ENCODE data around the gene TRPC1. TPM values are rescaled to one million over a fixed set of nuclear protein-coding genes. Genes with fewer than 3 reads are reported as not detected.
A peak's percentile ranks its signal among the peaks of the same experiment; 100 is the strongest.

Gene TRPC1
- total RNA-seq, 1 experiment from 2014 or later: 3.8 TPM

DNA sequence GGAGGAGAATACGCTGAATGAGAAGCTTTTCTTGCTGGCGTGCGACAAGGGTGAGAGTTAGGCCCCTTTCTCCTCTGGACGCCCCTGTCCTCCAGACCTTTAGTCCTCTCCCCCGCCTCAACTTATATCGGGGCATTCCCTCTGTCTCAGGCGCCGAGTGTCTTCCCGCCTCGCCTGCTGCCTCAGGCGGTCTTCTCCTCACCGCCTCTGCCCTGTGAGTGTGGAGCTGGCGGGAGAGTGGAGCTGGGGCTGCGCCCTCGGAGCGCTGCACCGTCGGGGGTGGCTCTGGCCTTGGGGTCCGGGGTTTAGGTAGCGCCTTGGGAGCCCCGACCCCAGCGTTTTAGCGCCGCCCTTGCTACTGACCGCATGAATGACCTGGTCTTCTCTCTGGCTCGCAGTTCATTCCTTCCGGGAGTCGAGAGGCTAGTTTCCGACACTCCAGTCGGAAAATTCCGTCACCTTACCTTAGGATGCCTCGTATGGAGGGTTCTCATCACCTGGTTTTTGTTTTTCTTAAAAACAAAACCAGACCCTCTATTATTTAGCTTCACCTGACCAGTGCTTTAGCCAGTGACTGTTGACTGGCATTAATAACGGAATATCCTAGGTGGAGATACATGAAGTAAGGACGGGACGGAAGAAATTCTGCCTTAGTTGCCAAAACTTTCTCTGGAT is 985 bp downstream of the TRPC1 start:
- Histone ChIP-seq H3K79me2 (ENCODE audit: low read depth) (no peaks in the 10 kb centered on the region), H4K20me1 (ENCODE audit: insufficient read depth) (no peaks in the 10 kb centered on the region), H3K4me1 (replicated peaks; ENCODE audit: insufficient read depth) (no peaks in the 10 kb centered on the region), H3K36me3 (ENCODE audit: low read depth) (no peaks in the 10 kb centered on the region), H3F3A (ENCODE audit: insufficient read depth, low read depth) (no peaks in the 10 kb centered on the region), H3K27ac (no peak overlapping the region), H3K9me2 (ENCODE audit: insufficient read depth) (no peaks in the 10 kb centered on the region), H3K4me2 (peak overlapping the region; percentile 82), H3K4me3 (peak overlapping the region; percentile 76), H2AFZ (peak overlapping the region; percentile 88), H3K9me3 (ENCODE audit: insufficient read depth, low read depth) (no peaks in the 10 kb centered on the region), H3K27me3 (ENCODE audit: insufficient read depth, low read depth) (no peaks in the 10 kb centered on the region)
- peak in 1 of 2 experiments; percentile 24 for DNase-seq
- no peak for TF ChIP-seq EZH2 (IDR thresholded peaks at IDR 0.05; ENCODE audit: low read depth)
- TF ChIP-seq, protein P1, sequence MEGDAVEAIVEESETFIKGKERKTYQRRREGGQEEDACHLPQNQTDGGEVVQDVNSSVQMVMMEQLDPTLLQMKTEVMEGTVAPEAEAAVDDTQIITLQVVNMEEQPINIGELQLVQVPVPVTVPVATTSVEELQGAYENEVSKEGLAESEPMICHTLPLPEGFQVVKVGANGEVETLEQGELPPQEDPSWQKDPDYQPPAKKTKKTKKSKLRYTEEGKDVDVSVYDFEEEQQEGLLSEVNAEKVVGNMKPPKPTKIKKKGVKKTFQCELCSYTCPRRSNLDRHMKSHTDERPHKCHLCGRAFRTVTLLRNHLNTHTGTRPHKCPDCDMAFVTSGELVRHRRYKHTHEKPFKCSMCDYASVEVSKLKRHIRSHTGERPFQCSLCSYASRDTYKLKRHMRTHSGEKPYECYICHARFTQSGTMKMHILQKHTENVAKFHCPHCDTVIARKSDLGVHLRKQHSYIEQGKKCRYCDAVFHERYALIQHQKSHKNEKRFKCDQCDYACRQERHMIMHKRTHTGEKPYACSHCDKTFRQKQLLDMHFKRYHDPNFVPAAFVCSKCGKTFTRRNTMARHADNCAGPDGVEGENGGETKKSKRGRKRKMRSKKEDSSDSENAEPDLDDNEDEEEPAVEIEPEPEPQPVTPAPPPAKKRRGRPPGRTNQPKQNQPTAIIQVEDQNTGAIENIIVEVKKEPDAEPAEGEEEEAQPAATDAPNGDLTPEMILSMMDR (conservative IDR thresholded peaks at IDR 0.05): no peak
- TSS peak; percentile 66 for BruUV-seq (replicated peaks)
- POLR2A ChIA-PET (ENCODE audit: unreplicated experiment): no interaction called here
- intact Hi-C loops (cut with micrococcal nuclease; ENCODE audit: unreplicated experiment): loop anchor here (2.0 to 10.0 kb wide), 3 partner anchors 128 to 280 kb away; partner anchors contain the start of genes ATR, PLS1 and U2SURP
- CTCF ChIA-PET: no interaction called here

DNA sequence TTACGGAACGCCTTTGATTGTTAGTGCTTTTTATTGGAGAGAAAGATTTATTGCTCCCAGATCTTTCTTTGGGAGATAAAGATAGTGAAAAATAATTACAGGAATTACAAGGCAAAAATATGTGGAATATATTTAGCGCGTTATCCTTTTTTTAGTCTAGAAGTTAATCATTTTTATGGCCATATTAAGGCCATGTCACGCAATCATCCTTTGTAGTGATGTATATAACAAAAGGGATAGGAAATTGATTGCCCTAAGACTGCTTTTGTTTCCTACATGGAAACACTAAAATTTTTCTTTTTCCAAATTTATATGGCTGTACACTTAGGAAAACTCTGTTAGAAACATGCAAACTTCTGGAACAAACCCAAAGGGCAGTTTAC is 1.5 kb downstream of the TRPC1 start:
- Histone ChIP-seq H3K4me3 (peak overlapping the region; percentile 76), H3K27me3 (ENCODE audit: insufficient read depth, low read depth) (no peaks in the 10 kb centered on the region), H3K4me2 (peak overlapping the region; percentile 82), H3K79me2 (ENCODE audit: low read depth) (no peaks in the 10 kb centered on the region), H3K4me1 (replicated peaks; ENCODE audit: insufficient read depth) (no peaks in the 10 kb centered on the region), H3K27ac (no peak overlapping the region), H3K9me2 (ENCODE audit: insufficient read depth) (no peaks in the 10 kb centered on the region), H3F3A (ENCODE audit: insufficient read depth, low read depth) (no peaks in the 10 kb centered on the region), H2AFZ (peak overlapping the region; percentile 88; the same call in 1 of the 2 replicates), H4K20me1 (ENCODE audit: insufficient read depth) (no peaks in the 10 kb centered on the region), H3K9me3 (ENCODE audit: insufficient read depth, low read depth) (no peaks in the 10 kb centered on the region), H3K36me3 (ENCODE audit: low read depth) (no peaks in the 10 kb centered on the region)
- TF ChIP-seq, protein P1 (conservative IDR thresholded peaks at IDR 0.05): no peak
- ChIA-PET POLR2A (ENCODE audit: unreplicated experiment) (no interaction called here), CTCF (no interaction called here)
- DNase-seq: no peak
- intact Hi-C loops (cut with micrococcal nuclease; ENCODE audit: unreplicated experiment): loop anchor here (2.0 to 10.0 kb wide), 2 partner anchors 129 to 279 kb away; partner anchors contain the start of genes PLS1 and U2SURP
- no TSS peak for BruUV-seq (replicated peaks)

DNA sequence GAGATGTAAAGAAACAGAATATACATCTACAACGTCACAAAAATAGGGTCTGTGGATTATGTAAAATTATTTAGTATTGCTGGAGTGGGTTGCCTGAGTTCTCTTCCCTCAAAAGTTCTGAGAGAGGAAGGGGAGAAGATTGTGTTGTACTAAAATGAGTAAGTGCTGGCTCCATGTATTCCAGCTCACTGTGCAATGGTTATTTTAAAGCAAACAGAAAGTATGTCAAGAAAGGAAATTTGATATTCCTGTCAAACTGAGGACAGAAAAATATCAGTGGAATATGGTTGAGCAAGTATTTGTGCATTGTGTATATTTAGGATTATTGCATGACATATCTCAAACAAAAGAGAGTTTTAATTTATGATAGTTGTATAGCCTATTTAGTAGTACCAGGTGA is 2.2 kb downstream of the TRPC1 start:
- H3F3A ChIP-seq (ENCODE audit: insufficient read depth, low read depth): no peaks in the 10 kb centered on the region
- H3K4me2 ChIP-seq: no peak overlapping the region
- H3K27me3 ChIP-seq (ENCODE audit: insufficient read depth, low read depth): no peaks in the 10 kb centered on the region
- ChIA-PET POLR2A (ENCODE audit: unreplicated experiment) (no interaction called here), CTCF (no interaction called here)
- H4K20me1 ChIP-seq (ENCODE audit: insufficient read depth): no peaks in the 10 kb centered on the region
- H3K4me3 ChIP-seq: no peak overlapping the region
- no peak overlapping the region for H3K27ac ChIP-seq
- no peaks in the 10 kb centered on the region for H3K9me2 ChIP-seq (ENCODE audit: insufficient read depth)
- no peak overlapping the region for H2AFZ ChIP-seq
- no peaks in the 10 kb centered on the region for H3K36me3 ChIP-seq (ENCODE audit: low read depth)
- no peak for DNase-seq
- H3K9me3 ChIP-seq (ENCODE audit: insufficient read depth, low read depth): no peaks in the 10 kb centered on the region
- no TSS peak for BruUV-seq (replicated peaks)
- intact Hi-C loops (cut with micrococcal nuclease; ENCODE audit: unreplicated experiment): loop anchor here (10.0 kb wide), 1 partner anchor 279 kb away; the partner anchor contains the start of gene U2SURP
- H3K4me1 ChIP-seq (replicated peaks; ENCODE audit: insufficient read depth): no peaks in the 10 kb centered on the region
- no peaks in the 10 kb centered on the region for H3K79me2 ChIP-seq (ENCODE audit: low read depth)
- no peak for TF ChIP-seq EZH2 (IDR thresholded peaks at IDR 0.05; ENCODE audit: low read depth)
- TF ChIP-seq, protein P1 (conservative IDR thresholded peaks at IDR 0.05): no peak
